Measurements from ENCODE around the gene PI4KA. TPM values are rescaled to one million over a fixed set of nuclear protein-coding genes. Genes with fewer than 3 reads are reported as not detected.

Gene PI4KA
- 182 TPM for total RNA-seq
- polyA plus RNA-seq, result 10 to 100 TPM; 38.9 to 47.0 (median 41.9) TPM

GRCh38 chr22:20858615-20859416 lies at the start of gene PI4KA, which contains the start of gene SNAP29:
Gene PI4KA, minus strand, starts transcription at chr22:20858811. Its CDS starts 86 bp downstream, at chr22:20858725.
Gene SNAP29, plus strand, starts transcription at chr22:20859007. Its CDS starts 104 bp downstream, at chr22:20859111.
- no peaks in the 10 kb centered on the region for H3K27me3 Mint-ChIP-seq
- peaks cover 46% of the 10 kb centered on the region for H3K4me1 ChIP-seq (ENCODE audit: control insufficient read depth, insufficient read depth, low read length, poor library complexity, severe bottlenecking)

GRCh38 chr22:20906387-20906767 lies 47.8 kb upstream of the PI4KA start:
- H3K27me3 ChIP-seq (ENCODE audit: control insufficient read depth, insufficient read depth, low read length), result peaks cover 6% of the 10 kb centered on the region
- H3K9me3 ChIP-seq (ENCODE audit: control insufficient read depth in 2 of 2, low read length in 2 of 2), result no peaks in the 10 kb centered on the region
- Mint-ChIP-seq H3K27me3 (peaks cover 18% of the 10 kb centered on the region), H3K9me3 (peaks cover 0 to 1% (median 0%) of the 10 kb centered on the region in 7 donors), H3K36me3 (no peaks in the 10 kb centered on the region), H3K27ac (no peak overlapping the region), H3K4me1 (peaks cover 0 to 2% (median 0%) of the 10 kb centered on the region in 4 donors), H3K4me3 (no peak overlapping the region)
- H3K4me1 ChIP-seq (ENCODE audit: control insufficient read depth, insufficient read depth, low read length, poor library complexity, severe bottlenecking), result no peaks in the 10 kb centered on the region
- ATAC-seq (ENCODE audit: low read depth in 2 of 2), result no peak
- H3K4me3 ChIP-seq (ENCODE audit: low read depth, low read length), result no peak overlapping the region
- no peak for DNase-seq
- H3K27ac ChIP-seq (ENCODE audit: insufficient read depth, low read length, poor library complexity, severe bottlenecking), result no peak overlapping the region
- no peaks in the 10 kb centered on the region for H3K36me3 ChIP-seq (ENCODE audit: control insufficient read depth, insufficient read depth, low read length)

More at GRCh38 chr22:20858615-20859416, at the start of gene PI4KA, which contains the start of gene SNAP29:
- Mint-ChIP-seq H3K36me3 (peaks cover 10% of the 10 kb centered on the region), H3K27ac (peak within 1 kb of the TSS; percentile 89 to 93 (median 90)), H3K4me1 (peaks cover 31 to 74% (median 58%) of the 10 kb centered on the region in 4 donors), H3K9me3 (peaks cover 0 to 2% (median 0%) of the 10 kb centered on the region in 7 donors), H3K4me3 (peak within 1 kb of the TSS; percentile 88 to 95 (median 90))
- peak within 1 kb of the TSS; percentile 76 for H3K27ac ChIP-seq (ENCODE audit: insufficient read depth, low read length, poor library complexity, severe bottlenecking)
- peak; percentile 97 to 98 (median 97) for DNase-seq
- peak within 1 kb of the TSS; percentile 87 for H3K4me3 ChIP-seq (ENCODE audit: low read depth, low read length)
- no peaks in the 10 kb centered on the region for H3K9me3 ChIP-seq (ENCODE audit: control insufficient read depth in 2 of 2, low read length in 2 of 2)
- H3K27me3 ChIP-seq (ENCODE audit: control insufficient read depth, insufficient read depth, low read length), result no peaks in the 10 kb centered on the region
- peaks cover 10% of the 10 kb centered on the region for H3K36me3 ChIP-seq (ENCODE audit: control insufficient read depth, insufficient read depth, low read length)
- ATAC-seq (ENCODE audit: low read depth in 2 of 2), result peak; percentile 94

GRCh38 chr22:20905415-20906386 lies 47.1 kb upstream of the PI4KA start:
- Mint-ChIP-seq H3K27me3 (peaks cover 18% of the 10 kb centered on the region), H3K4me3 (no peak overlapping the region), H3K9me3 (peaks cover 0 to 1% (median 0%) of the 10 kb centered on the region in 7 donors), H3K36me3 (no peaks in the 10 kb centered on the region), H3K27ac (no peak overlapping the region), H3K4me1 (peaks cover 0 to 2% (median under 1%) of the 10 kb centered on the region in 4 donors)
- H3K4me3 ChIP-seq (ENCODE audit: low read depth, low read length), result no peak overlapping the region
- DNase-seq (no peak), ATAC-seq (ENCODE audit: low read depth in 2 of 2) (no peak)
- H3K27me3 ChIP-seq (ENCODE audit: control insufficient read depth, insufficient read depth, low read length), result peaks cover 6% of the 10 kb centered on the region
- H3K36me3 ChIP-seq (ENCODE audit: control insufficient read depth, insufficient read depth, low read length), result no peaks in the 10 kb centered on the region
- no peak overlapping the region for H3K27ac ChIP-seq (ENCODE audit: insufficient read depth, low read length, poor library complexity, severe bottlenecking)
- no peaks in the 10 kb centered on the region for H3K9me3 ChIP-seq (ENCODE audit: control insufficient read depth in 2 of 2, low read length in 2 of 2)
- H3K4me1 ChIP-seq (ENCODE audit: control insufficient read depth, insufficient read depth, low read length, poor library complexity, severe bottlenecking), result no peaks in the 10 kb centered on the region

- peaks cover 18% of the 10 kb centered on the region for H3K27me3 Mint-ChIP-seq
- Histone ChIP-seq H3K36me3 (ENCODE audit: control insufficient read depth, insufficient read depth, low read length) (no peaks in the 10 kb centered on the region), H3K27me3 (ENCODE audit: control insufficient read depth, insufficient read depth, low read length) (peaks cover 6% of the 10 kb centered on the region), H3K9me3 (ENCODE audit: control insufficient read depth in 2 of 2, low read length in 2 of 2) (no peaks in the 10 kb centered on the region), H3K27ac (ENCODE audit: insufficient read depth, low read length, poor library complexity, severe bottlenecking) (no peak overlapping the region), H3K4me3 (ENCODE audit: low read depth, low read length) (no peak overlapping the region), H3K4me1 (ENCODE audit: control insufficient read depth, insufficient read depth, low read length, poor library complexity, severe bottlenecking) (no peaks in the 10 kb centered on the region)
- H3K4me1 Mint-ChIP-seq, result peaks cover 0 to 4% (median under 1%) of the 10 kb centered on the region in 4 donors
- H3K9me3 Mint-ChIP-seq, result peaks cover 0 to 1% (median 0%) of the 10 kb centered on the region in 7 donors
- H3K36me3 Mint-ChIP-seq, result no peaks in the 10 kb centered on the region
- no peak overlapping the region for H3K27ac Mint-ChIP-seq
- ATAC-seq (ENCODE audit: low read depth in 2 of 2) (no peak), DNase-seq (no peak)
- no peak overlapping the region for H3K4me3 Mint-ChIP-seq
Observed at GRCh38 chr22:20904980-20905355, 46.4 kb upstream of the PI4KA start.

GRCh38 chr22:20904008-20904979 lies 45.7 kb upstream of the PI4KA start:
- H3K4me3 Mint-ChIP-seq, result no peak overlapping the region
- H3K9me3 ChIP-seq (ENCODE audit: control insufficient read depth in 2 of 2, low read length in 2 of 2), result no peaks in the 10 kb centered on the region
- peaks cover 18% of the 10 kb centered on the region for H3K27me3 Mint-ChIP-seq
- peaks cover 6% of the 10 kb centered on the region for H3K27me3 ChIP-seq (ENCODE audit: control insufficient read depth, insufficient read depth, low read length)
- DNase-seq (no peak), ATAC-seq (ENCODE audit: low read depth in 2 of 2) (no peak)
- no peaks in the 10 kb centered on the region for H3K4me1 ChIP-seq (ENCODE audit: control insufficient read depth, insufficient read depth, low read length, poor library complexity, severe bottlenecking)
- no peak overlapping the region for H3K27ac ChIP-seq (ENCODE audit: insufficient read depth, low read length, poor library complexity, severe bottlenecking)
- H3K36me3 ChIP-seq (ENCODE audit: control insufficient read depth, insufficient read depth, low read length), result no peaks in the 10 kb centered on the region
- peaks cover 0 to 1% (median 0%) of the 10 kb centered on the region in 7 donors for H3K9me3 Mint-ChIP-seq
- no peak overlapping the region for H3K4me3 ChIP-seq (ENCODE audit: low read depth, low read length)
- peaks cover 0 to 4% (median 0%) of the 10 kb centered on the region in 4 donors for H3K4me1 Mint-ChIP-seq
- no peaks in the 10 kb centered on the region for H3K36me3 Mint-ChIP-seq
- H3K27ac Mint-ChIP-seq, result no peak overlapping the region

- no peaks in the 10 kb centered on the region for H3K36me3 Mint-ChIP-seq
- peaks cover 0 to 1% (median 0%) of the 10 kb centered on the region in 7 donors for H3K9me3 Mint-ChIP-seq
- Histone ChIP-seq H3K27ac (ENCODE audit: insufficient read depth, low read length, poor library complexity, severe bottlenecking) (no peak overlapping the region), H3K4me1 (ENCODE audit: control insufficient read depth, insufficient read depth, low read length, poor library complexity, severe bottlenecking) (no peaks in the 10 kb centered on the region), H3K9me3 (ENCODE audit: control insufficient read depth in 2 of 2, low read length in 2 of 2) (no peaks in the 10 kb centered on the region), H3K36me3 (ENCODE audit: control insufficient read depth, insufficient read depth, low read length) (no peaks in the 10 kb centered on the region), H3K27me3 (ENCODE audit: control insufficient read depth, insufficient read depth, low read length) (peaks cover 6% of the 10 kb centered on the region), H3K4me3 (ENCODE audit: low read depth, low read length) (no peak overlapping the region)
- no peak for DNase-seq
- peak overlapping the region in 1 of 3 donors; percentile 67 for H3K27ac Mint-ChIP-seq
- H3K4me1 Mint-ChIP-seq, result peaks cover 0 to 4% (median 0%) of the 10 kb centered on the region in 4 donors
- no peak for ATAC-seq (ENCODE audit: low read depth in 2 of 2)
- peaks cover 18% of the 10 kb centered on the region for H3K27me3 Mint-ChIP-seq
- H3K4me3 Mint-ChIP-seq, result no peak overlapping the region
Observed at GRCh38 chr22:20903093-20903492, 44.5 kb upstream of the PI4KA start.
